ENCODE results near the gene BTBD2.
A peak's percentile ranks its signal among the peaks of the same experiment; 100 is the strongest.

The BTBD2 gene

GRCh38 chr19:2063824-2064223 lies 48.3 kb upstream of the BTBD2 start:
- H3K27ac ChIP-seq (ENCODE audit: low read length) = no peak overlapping the region
- H3F3A ChIP-seq (ENCODE audit: insufficient read depth, low read length) = peaks cover 29% of the 10 kb centered on the region
- no peaks in the 10 kb centered on the region for H4K20me1 ChIP-seq (ENCODE audit: insufficient read depth, low read length)
- H2AFZ ChIP-seq (ENCODE audit: low read length) = no peak overlapping the region
- H3K4me3 ChIP-seq (ENCODE audit: low read length) = no peak overlapping the region
- no peaks in the 10 kb centered on the region for H3K9me3 ChIP-seq (replicated peaks; ENCODE audit: insufficient read depth, low read length)
- TF ChIP-seq EZH2phosphoT487 (IDR thresholded peaks at IDR 0.05; ENCODE audit: low read length) = no peak
- TF ChIP-seq EZH2 (optimal IDR thresholded peaks at IDR 0.05; ENCODE audit: low read depth, low read length) = no peak
- no peak for TF ChIP-seq CTCF (IDR thresholded peaks at IDR 0.05; ENCODE audit: low read length)
- H3K79me2 ChIP-seq (ENCODE audit: low read length) = peaks cover 17% of the 10 kb centered on the region
- no peak for DNase-seq
- H3K4me1 ChIP-seq (ENCODE audit: low read length) = peaks cover 15% of the 10 kb centered on the region
- H3K4me2 ChIP-seq (ENCODE audit: low read depth, low read length) = no peak overlapping the region
- H3K27me3 ChIP-seq (replicated peaks; ENCODE audit: insufficient read depth, low read length) = no peaks in the 10 kb centered on the region
- H3K9ac ChIP-seq (ENCODE audit: low read length) = no peak overlapping the region
- no peaks in the 10 kb centered on the region for H3K9me2 ChIP-seq (replicated peaks; ENCODE audit: insufficient read depth, low read length)
- no peaks in the 10 kb centered on the region for H3K36me3 ChIP-seq (replicated peaks; ENCODE audit: insufficient read depth, low read length)

DNA sequence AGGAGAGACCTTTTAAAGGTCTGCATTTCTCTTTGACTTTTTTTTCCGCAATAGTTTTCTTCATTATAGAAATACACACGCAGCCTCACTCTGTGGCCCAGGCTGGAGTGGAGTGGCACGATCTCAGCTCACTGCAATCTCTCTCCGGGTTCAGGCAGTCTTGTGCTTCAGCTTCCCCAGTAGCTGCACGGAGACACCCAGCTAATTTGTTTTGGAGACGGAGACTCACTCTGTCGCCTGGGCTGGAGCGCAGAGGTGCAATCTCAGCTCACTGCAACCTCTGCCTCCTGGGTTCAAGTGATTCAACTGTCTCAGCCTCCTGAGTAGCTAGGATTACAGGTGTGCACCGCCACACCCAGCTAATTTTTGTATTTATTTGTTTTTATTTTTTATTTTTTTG lies 47.3 kb upstream of the BTBD2 start:
- no peaks in the 10 kb centered on the region for H3K27me3 ChIP-seq (replicated peaks; ENCODE audit: insufficient read depth, low read length)
- H3K9me2 ChIP-seq (replicated peaks; ENCODE audit: insufficient read depth, low read length) = no peaks in the 10 kb centered on the region
- peaks cover 17% of the 10 kb centered on the region for H3K79me2 ChIP-seq (ENCODE audit: low read length)
- peak overlapping the region; percentile 76; the same call in 1 of the 2 replicates for H3K4me2 ChIP-seq (ENCODE audit: low read depth, low read length)
- no peak for DNase-seq
- TF ChIP-seq EZH2 (optimal IDR thresholded peaks at IDR 0.05; ENCODE audit: low read depth, low read length) = no peak
- TF ChIP-seq CTCF (IDR thresholded peaks at IDR 0.05; ENCODE audit: low read length) = no peak
- no peak for TF ChIP-seq EZH2phosphoT487 (IDR thresholded peaks at IDR 0.05; ENCODE audit: low read length)
- H3K9me3 ChIP-seq (replicated peaks; ENCODE audit: insufficient read depth, low read length) = no peaks in the 10 kb centered on the region
- no peaks in the 10 kb centered on the region for H3K36me3 ChIP-seq (replicated peaks; ENCODE audit: insufficient read depth, low read length)
- no peaks in the 10 kb centered on the region for H4K20me1 ChIP-seq (ENCODE audit: insufficient read depth, low read length)
- H3F3A ChIP-seq (ENCODE audit: insufficient read depth, low read length) = peaks cover 24% of the 10 kb centered on the region
- no peak overlapping the region for H3K27ac ChIP-seq (ENCODE audit: low read length)
- no peak overlapping the region for H3K9ac ChIP-seq (ENCODE audit: low read length)
- peaks cover 15% of the 10 kb centered on the region for H3K4me1 ChIP-seq (ENCODE audit: low read length)
- H2AFZ ChIP-seq (ENCODE audit: low read length) = no peak overlapping the region
- H3K4me3 ChIP-seq (ENCODE audit: low read length) = no peak overlapping the region

DNA sequence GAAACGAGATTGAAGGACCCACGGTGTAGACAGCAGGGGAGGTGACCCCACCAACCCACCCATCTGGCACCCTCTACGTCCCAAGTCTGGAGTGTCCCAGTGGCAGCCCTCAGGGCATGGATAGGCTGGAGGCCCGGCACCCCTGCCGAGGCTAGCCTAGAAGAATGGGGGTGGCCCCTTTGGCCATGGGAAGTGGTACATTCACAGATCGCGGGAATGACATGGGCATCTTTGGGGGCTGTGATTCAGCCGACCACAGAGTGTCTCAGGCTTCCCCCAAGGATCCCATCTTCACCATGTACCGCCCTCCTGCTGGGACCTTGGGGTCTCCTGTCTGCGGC lies 46.8 kb upstream of the BTBD2 start:
- Histone ChIP-seq H4K20me1 (ENCODE audit: insufficient read depth, low read length) (no peaks in the 10 kb centered on the region), H3K9me3 (replicated peaks; ENCODE audit: insufficient read depth, low read length) (no peaks in the 10 kb centered on the region), H3F3A (ENCODE audit: insufficient read depth, low read length) (peaks cover 22% of the 10 kb centered on the region), H3K36me3 (replicated peaks; ENCODE audit: insufficient read depth, low read length) (no peaks in the 10 kb centered on the region), H3K4me3 (ENCODE audit: low read length) (peak overlapping the region; percentile 82), H2AFZ (ENCODE audit: low read length) (peak overlapping the region; percentile 69; the same call in 1 of the 2 replicates), H3K4me2 (ENCODE audit: low read depth, low read length) (peak overlapping the region; percentile 76), H3K9ac (ENCODE audit: low read length) (peak overlapping the region; percentile 83), H3K79me2 (ENCODE audit: low read length) (peaks cover 17% of the 10 kb centered on the region), H3K27ac (ENCODE audit: low read length) (peak overlapping the region; percentile 77; the same call in 1 of the 2 replicates), H3K9me2 (replicated peaks; ENCODE audit: insufficient read depth, low read length) (no peaks in the 10 kb centered on the region), H3K4me1 (ENCODE audit: low read length) (peaks cover 15% of the 10 kb centered on the region), H3K27me3 (replicated peaks; ENCODE audit: insufficient read depth, low read length) (no peaks in the 10 kb centered on the region)
- TF ChIP-seq CTCF (IDR thresholded peaks at IDR 0.05; ENCODE audit: low read length) (no peak; the same call in 1 of the 2 replicates), EZH2 (optimal IDR thresholded peaks at IDR 0.05; ENCODE audit: low read depth, low read length) (no peak), EZH2phosphoT487 (IDR thresholded peaks at IDR 0.05; ENCODE audit: low read length) (no peak)
- no peak for DNase-seq

Measured in MM.1S (cell line).